ENCODE measurements around the gene MSL3.

Gene MSL3, protein sequence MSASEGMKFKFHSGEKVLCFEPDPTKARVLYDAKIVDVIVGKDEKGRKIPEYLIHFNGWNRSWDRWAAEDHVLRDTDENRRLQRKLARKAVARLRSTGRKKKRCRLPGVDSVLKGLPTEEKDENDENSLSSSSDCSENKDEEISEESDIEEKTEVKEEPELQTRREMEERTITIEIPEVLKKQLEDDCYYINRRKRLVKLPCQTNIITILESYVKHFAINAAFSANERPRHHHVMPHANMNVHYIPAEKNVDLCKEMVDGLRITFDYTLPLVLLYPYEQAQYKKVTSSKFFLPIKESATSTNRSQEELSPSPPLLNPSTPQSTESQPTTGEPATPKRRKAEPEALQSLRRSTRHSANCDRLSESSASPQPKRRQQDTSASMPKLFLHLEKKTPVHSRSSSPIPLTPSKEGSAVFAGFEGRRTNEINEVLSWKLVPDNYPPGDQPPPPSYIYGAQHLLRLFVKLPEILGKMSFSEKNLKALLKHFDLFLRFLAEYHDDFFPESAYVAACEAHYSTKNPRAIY

DNA sequence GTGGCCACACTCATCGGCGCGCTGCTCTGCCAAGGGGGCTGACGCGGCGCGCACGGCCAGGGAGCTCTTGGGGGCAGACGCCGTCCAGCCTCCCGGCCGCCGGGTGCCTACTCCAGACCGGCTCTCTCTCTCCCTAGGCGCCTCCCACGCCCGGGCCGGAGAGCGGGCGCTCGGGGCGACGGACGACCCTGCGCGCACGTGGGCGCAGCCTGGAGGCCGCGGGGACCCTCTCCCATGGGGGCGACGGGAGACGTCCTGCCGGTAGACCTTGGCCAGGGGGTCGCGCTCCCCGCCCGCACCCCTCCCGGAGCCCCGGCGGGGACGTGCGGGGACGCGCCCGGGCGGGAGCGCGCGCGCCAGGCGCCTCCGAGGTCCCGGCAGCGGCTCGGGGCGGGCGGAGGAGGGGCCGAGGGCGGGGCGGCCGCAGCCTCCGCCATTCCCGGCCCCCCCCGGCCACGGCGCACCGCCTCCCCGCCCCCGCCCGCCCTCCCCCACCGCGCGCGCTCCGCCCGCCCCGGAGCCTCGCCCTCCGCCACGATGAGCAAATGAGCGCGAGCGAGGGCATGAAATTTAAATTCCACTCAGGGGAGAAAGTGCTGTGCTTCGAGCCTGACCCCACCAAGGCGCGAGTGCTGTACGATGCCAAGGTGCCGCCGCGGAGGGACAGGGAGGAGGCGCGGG, at the start of gene MSL3:
Gene MSL3, plus strand, starts transcription at position 519 of the 681 bp plus-strand sequence. Its CDS starts 27 bp downstream, at position 546.
- Histone ChIP-seq H3K4me3 (IDR thresholded peaks at IDR 0.05; ENCODE audit: insufficient read depth, low read depth, low read length) (no peak within 1 kb of the TSS), H3K9ac (peak within 1 kb of the TSS; percentile 87), H3K27ac (peak within 1 kb of the TSS; percentile 84), H4K20me1 (ENCODE audit: insufficient read depth) (no peaks in the 10 kb centered on the region), H2AFZ (ENCODE audit: low read depth) (peak within 1 kb of the TSS; percentile 78), H3K4me1 (ENCODE audit: low read depth, poor library complexity, severe bottlenecking) (peaks cover 4% of the 10 kb centered on the region), H3K79me2 (ENCODE audit: insufficient read depth, low read depth) (no peaks in the 10 kb centered on the region; the same call in 1 of the 2 replicates), H3K27me3 (ENCODE audit: insufficient read depth, low read depth) (no peaks in the 10 kb centered on the region), H3K36me3 (ENCODE audit: insufficient read depth) (no peaks in the 10 kb centered on the region), H3K4me2 (peak within 1 kb of the TSS; percentile 57)
- TF ChIP-seq, protein P1, sequence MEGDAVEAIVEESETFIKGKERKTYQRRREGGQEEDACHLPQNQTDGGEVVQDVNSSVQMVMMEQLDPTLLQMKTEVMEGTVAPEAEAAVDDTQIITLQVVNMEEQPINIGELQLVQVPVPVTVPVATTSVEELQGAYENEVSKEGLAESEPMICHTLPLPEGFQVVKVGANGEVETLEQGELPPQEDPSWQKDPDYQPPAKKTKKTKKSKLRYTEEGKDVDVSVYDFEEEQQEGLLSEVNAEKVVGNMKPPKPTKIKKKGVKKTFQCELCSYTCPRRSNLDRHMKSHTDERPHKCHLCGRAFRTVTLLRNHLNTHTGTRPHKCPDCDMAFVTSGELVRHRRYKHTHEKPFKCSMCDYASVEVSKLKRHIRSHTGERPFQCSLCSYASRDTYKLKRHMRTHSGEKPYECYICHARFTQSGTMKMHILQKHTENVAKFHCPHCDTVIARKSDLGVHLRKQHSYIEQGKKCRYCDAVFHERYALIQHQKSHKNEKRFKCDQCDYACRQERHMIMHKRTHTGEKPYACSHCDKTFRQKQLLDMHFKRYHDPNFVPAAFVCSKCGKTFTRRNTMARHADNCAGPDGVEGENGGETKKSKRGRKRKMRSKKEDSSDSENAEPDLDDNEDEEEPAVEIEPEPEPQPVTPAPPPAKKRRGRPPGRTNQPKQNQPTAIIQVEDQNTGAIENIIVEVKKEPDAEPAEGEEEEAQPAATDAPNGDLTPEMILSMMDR (conservative IDR thresholded peaks at IDR 0.05; ENCODE audit: low read depth, low read length), result no peak

DNA sequence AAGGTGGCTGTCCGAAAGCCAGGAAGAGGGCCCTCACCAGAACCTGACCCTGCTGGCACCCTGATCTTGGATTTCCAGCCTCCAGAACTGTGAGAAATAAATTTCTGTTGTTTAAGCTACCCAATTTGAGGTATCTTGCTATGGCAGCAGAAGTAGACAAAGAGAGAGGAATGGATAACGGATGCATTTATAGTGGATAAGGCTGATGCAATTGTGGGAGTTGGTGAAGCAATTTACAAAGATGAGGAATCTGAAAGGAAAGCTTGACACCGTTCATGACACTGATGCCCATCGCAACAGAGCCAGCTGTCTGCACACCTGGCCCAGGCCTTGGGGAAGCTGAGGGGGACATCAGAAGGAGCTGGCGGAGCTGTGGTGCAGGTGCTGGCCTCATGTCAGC, 35.7 kb upstream of the MSL3 start:
- Histone ChIP-seq H3K9ac (no peak overlapping the region), H3K79me2 (ENCODE audit: insufficient read depth, low read depth) (no peaks in the 10 kb centered on the region), H3K4me2 (no peak overlapping the region), H3K4me3 (IDR thresholded peaks at IDR 0.05; ENCODE audit: insufficient read depth, low read depth, low read length) (no peak overlapping the region), H3K4me1 (ENCODE audit: low read depth, poor library complexity, severe bottlenecking) (no peaks in the 10 kb centered on the region), H3K36me3 (ENCODE audit: insufficient read depth) (no peaks in the 10 kb centered on the region), H2AFZ (ENCODE audit: low read depth) (no peak overlapping the region), H4K20me1 (ENCODE audit: insufficient read depth) (no peaks in the 10 kb centered on the region), H3K27ac (no peak overlapping the region), H3K27me3 (ENCODE audit: insufficient read depth, low read depth) (no peaks in the 10 kb centered on the region)
- TF ChIP-seq, protein P1 (conservative IDR thresholded peaks at IDR 0.05; ENCODE audit: low read depth, low read length), result no peak

- H3K9ac ChIP-seq, result no peak overlapping the region
- no peak overlapping the region for H3K27ac ChIP-seq
- no peaks in the 10 kb centered on the region for H3K36me3 ChIP-seq (ENCODE audit: insufficient read depth)
- no peaks in the 10 kb centered on the region for H3K79me2 ChIP-seq (ENCODE audit: insufficient read depth, low read depth)
- no peaks in the 10 kb centered on the region for H3K4me1 ChIP-seq (ENCODE audit: low read depth, poor library complexity, severe bottlenecking)
- H4K20me1 ChIP-seq (ENCODE audit: insufficient read depth), result no peaks in the 10 kb centered on the region
- H3K27me3 ChIP-seq (ENCODE audit: insufficient read depth, low read depth), result no peaks in the 10 kb centered on the region
- no peak overlapping the region for H2AFZ ChIP-seq (ENCODE audit: low read depth)
- no peak overlapping the region for H3K4me2 ChIP-seq
- H3K4me3 ChIP-seq (IDR thresholded peaks at IDR 0.05; ENCODE audit: insufficient read depth, low read depth, low read length), result no peak overlapping the region
- TF ChIP-seq, protein P1 (conservative IDR thresholded peaks at IDR 0.05; ENCODE audit: low read depth, low read length), result peak; percentile 71
Measured at GRCh38 chrX:11724122-11725017, 33.7 kb upstream of the MSL3 start.

All from KMS-11 (cell line).